ENCODE measurements around the gene MED6. TPM values are rescaled to one million over a fixed set of nuclear protein-coding genes. Genes with fewer than 3 reads are reported as not detected.
A peak's percentile ranks its signal among the peaks of the same experiment; 100 is the strongest.

The MED6 gene
- total RNA-seq, 1 experiment from 2014 or later: 46.3 TPM

DNA sequence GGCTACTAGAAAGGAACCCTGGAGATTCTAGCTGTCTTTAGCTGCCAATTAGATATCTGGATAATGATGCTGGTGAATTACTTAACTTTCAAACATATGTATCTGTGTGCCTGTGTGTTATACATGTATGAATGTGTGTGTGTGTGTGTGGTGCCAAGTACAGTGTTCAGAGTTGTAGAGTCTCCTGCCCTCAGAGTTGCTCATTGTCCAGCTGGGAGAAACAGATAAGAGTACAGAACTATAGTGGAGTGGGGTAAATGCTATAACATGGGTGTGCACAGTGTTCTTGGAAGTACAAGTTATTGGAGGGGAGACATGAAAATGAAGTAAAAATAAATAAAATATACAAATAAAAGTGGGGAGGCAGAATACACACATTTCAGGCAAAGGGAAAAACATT lies 42.1 kb downstream of the MED6 start:
- peaks cover 35% of the 10 kb centered on the region for H3K9me3 Mint-ChIP-seq
- TF ChIP-seq CTCF (IDR thresholded peaks at IDR 0.05) (no peak), CREB1 (CRISPR knock-in tag; IDR thresholded peaks at IDR 0.05) (no peak), NR2C2 (CRISPR knock-in tag; IDR thresholded peaks at IDR 0.05) (no peak), NFE2L1 (CRISPR knock-in tag; IDR thresholded peaks at IDR 0.05) (no peak), ZNF219 (CRISPR knock-in tag; IDR thresholded peaks at IDR 0.05; ENCODE audit: borderline replicate concordance) (no peak), ZNF396 (CRISPR knock-in tag; IDR thresholded peaks at IDR 0.05; ENCODE audit: borderline replicate concordance) (no peak), FOXJ3 (CRISPR knock-in tag; IDR thresholded peaks at IDR 0.05; ENCODE audit: borderline replicate concordance) (no peak), ATF2 (CRISPR knock-in tag; IDR thresholded peaks at IDR 0.05; ENCODE audit: borderline replicate concordance, low read depth) (no peak), ZNF263 (CRISPR knock-in tag; IDR thresholded peaks at IDR 0.05; ENCODE audit: low read depth) (no peak), SOX15 (CRISPR knock-in tag; IDR thresholded peaks at IDR 0.05) (no peak), ETV6 (CRISPR knock-in tag; IDR thresholded peaks at IDR 0.05) (no peak), MYBL2 (CRISPR knock-in tag; IDR thresholded peaks at IDR 0.05) (no peak), OVOL2 (CRISPR knock-in tag; IDR thresholded peaks at IDR 0.05; ENCODE audit: borderline replicate concordance) (no peak), CBFB (CRISPR knock-in tag; IDR thresholded peaks at IDR 0.05; ENCODE audit: low read depth) (no peak), GRHL2 (CRISPR knock-in tag; IDR thresholded peaks at IDR 0.05; ENCODE audit: insufficient replicate concordance, severe bottlenecking) (no peak)
- TF ChIP-seq, protein P1, sequence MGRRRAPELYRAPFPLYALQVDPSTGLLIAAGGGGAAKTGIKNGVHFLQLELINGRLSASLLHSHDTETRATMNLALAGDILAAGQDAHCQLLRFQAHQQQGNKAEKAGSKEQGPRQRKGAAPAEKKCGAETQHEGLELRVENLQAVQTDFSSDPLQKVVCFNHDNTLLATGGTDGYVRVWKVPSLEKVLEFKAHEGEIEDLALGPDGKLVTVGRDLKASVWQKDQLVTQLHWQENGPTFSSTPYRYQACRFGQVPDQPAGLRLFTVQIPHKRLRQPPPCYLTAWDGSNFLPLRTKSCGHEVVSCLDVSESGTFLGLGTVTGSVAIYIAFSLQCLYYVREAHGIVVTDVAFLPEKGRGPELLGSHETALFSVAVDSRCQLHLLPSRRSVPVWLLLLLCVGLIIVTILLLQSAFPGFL (CRISPR knock-in tag; IDR thresholded peaks at IDR 0.05; ENCODE audit: borderline replicate concordance): no peak
- TF ChIP-seq, protein P2, sequence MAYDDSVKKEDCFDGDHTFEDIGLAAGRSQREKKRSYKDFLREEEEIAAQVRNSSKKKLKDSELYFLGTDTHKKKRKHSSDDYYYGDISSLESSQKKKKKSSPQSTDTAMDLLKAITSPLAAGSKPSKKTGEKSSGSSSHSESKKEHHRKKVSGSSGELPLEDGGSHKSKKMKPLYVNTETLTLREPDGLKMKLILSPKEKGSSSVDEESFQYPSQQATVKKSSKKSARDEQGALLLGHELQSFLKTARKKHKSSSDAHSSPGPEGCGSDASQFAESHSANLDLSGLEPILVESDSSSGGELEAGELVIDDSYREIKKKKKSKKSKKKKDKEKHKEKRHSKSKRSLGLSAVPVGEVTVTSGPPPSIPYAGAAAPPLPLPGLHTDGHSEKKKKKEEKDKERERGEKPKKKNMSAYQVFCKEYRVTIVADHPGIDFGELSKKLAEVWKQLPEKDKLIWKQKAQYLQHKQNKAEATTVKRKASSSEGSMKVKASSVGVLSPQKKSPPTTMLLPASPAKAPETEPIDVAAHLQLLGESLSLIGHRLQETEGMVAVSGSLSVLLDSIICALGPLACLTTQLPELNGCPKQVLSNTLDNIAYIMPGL (CRISPR knock-in tag; IDR thresholded peaks at IDR 0.05): no peak
- H3K27me3 Mint-ChIP-seq (ENCODE audit: low read depth): peaks cover 4% of the 10 kb centered on the region
- CTCF ChIA-PET: interaction anchor here (1.0 kb wide), 1 partner anchor 10 kb away, joined by 5 read pairs; no protein-coding TSS in a partner anchor
- no peak overlapping the region for H3K27ac Mint-ChIP-seq
- POLR2A ChIA-PET: no interaction called here
- no peak for DNase-seq (ENCODE audit: low spot score)
- no peak overlapping the region for H3K4me3 Mint-ChIP-seq
- no peak for ATAC-seq
- peaks cover 32% of the 10 kb centered on the region for H3K36me3 Mint-ChIP-seq
- peaks cover 7% of the 10 kb centered on the region for H3K4me1 Mint-ChIP-seq

GRCh38 chr14:70555890-70556289 lies 44.6 kb downstream of the MED6 start:
- Mint-ChIP-seq H3K9me3 (peaks cover 13% of the 10 kb centered on the region), H3K27ac (no peak overlapping the region), H3K36me3 (peaks cover 7% of the 10 kb centered on the region), H3K4me1 (peaks cover 7% of the 10 kb centered on the region), H3K27me3 (ENCODE audit: low read depth) (no peaks in the 10 kb centered on the region; the same call in none of the 2 replicates), H3K4me3 (peak overlapping the region; percentile 55)
- TF ChIP-seq ZBTB43 (CRISPR knock-in tag; IDR thresholded peaks at IDR 0.05) (no peak), ZNF317 (CRISPR knock-in tag; IDR thresholded peaks at IDR 0.05; ENCODE audit: borderline replicate concordance, low read depth) (no peak), RELA (CRISPR knock-in tag; IDR thresholded peaks at IDR 0.05; ENCODE audit: borderline replicate concordance) (no peak), TCF7 (CRISPR knock-in tag; IDR thresholded peaks at IDR 0.05; ENCODE audit: low read depth) (no peak), FOXP1 (CRISPR knock-in tag; IDR thresholded peaks at IDR 0.05; ENCODE audit: borderline replicate concordance) (no peak), CDX4 (CRISPR knock-in tag; IDR thresholded peaks at IDR 0.05; ENCODE audit: borderline replicate concordance) (no peak), IRF2 (CRISPR knock-in tag; IDR thresholded peaks at IDR 0.05; ENCODE audit: borderline replicate concordance, low read depth) (no peak), ZBTB21 (CRISPR knock-in tag; IDR thresholded peaks at IDR 0.05; ENCODE audit: borderline replicate concordance) (no peak)
- ATAC-seq (peak; percentile 90), DNase-seq (ENCODE audit: low spot score) (peak; percentile 50)
- CTCF ChIA-PET: no interaction called here
- POLR2A ChIA-PET: no interaction called here

Data from WTC11 (cell line).